ENCODE data around the gene TRIM44.

- TF ChIP-seq POLR2AphosphoS5 (IDR thresholded peaks at IDR 0.05; ENCODE audit: low read depth, low read length) = no peak
- no peak for TF ChIP-seq SPI1 (IDR thresholded peaks at IDR 0.05; ENCODE audit: low read depth, low read length)
- TF ChIP-seq POLR2A (IDR thresholded peaks at IDR 0.05; ENCODE audit: low read depth, low read length) = no peak
- TF ChIP-seq TAF1 (IDR thresholded peaks at IDR 0.05; ENCODE audit: low read depth, low read length) = no peak
Measured at GRCh38 chr11:35641171-35641897, 21.2 kb upstream of the TRIM44 start.

Data from GM12891 (cell line).